HG03469 (cell line): ENCODE data around the gene UNC80.

Experiments
- ATAC-seq: cut with Tn5 transposase; IDR thresholded peaks from one replicate; pipeline ENCODE4 v1.9.1; 2021; ENCODE audit warnings: mild to moderate bottlenecking, moderate library complexity, moderate number of reproducible peaks; ENCODE audit not compliant: unreplicated experiment

UNC80 gene

GRCh38 chr2:209960676-209961630, 189.3 kb downstream of the UNC80 start:
- ATAC-seq: peak; percentile 91

DNA sequence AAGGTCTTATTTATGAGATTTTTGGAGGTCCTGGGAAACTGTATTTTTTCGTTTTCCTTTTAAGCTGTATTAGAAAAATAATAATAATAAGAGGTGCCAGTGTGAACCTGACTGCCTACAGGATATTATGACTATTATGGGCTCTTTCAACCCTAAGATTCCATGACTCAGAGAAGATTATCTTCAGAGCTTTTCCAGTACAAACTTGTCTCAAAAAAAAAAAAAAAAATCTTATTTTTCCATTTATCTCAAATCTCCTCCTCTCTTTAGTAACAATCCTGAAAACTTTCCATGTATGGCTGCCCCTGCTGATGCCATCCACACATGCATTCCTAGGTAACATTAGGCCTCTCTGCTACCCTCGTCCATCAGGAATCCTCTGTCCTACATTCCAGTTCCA, 194.1 kb downstream of the UNC80 start:
- no peak for ATAC-seq

GRCh38 chr2:209969692-209970091, 198.1 kb downstream of the UNC80 start:
- ATAC-seq: no peak

DNA sequence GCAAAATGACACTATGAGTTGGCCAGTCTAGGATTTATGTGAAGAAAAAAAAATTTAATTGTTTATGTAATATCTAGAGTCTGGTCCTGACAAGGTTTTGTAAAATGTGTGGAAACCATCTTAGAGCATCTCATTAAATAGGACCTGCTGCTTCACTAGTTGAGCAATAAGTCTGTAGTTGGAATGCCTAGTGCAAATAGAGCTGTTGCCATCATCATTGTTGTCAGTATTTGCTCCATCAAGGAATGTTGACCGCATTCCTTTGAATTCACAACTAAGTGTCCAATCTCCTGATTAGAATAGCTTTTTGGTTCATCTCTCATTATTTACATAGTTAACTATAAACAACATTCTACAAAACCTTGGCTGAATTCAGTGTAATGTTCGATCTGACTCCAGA, 198.6 kb downstream of the UNC80 start:
- no peak for ATAC-seq

GRCh38 chr2:209970711-209971110, 199.1 kb downstream of the UNC80 start:
- no peak for ATAC-seq

DNA sequence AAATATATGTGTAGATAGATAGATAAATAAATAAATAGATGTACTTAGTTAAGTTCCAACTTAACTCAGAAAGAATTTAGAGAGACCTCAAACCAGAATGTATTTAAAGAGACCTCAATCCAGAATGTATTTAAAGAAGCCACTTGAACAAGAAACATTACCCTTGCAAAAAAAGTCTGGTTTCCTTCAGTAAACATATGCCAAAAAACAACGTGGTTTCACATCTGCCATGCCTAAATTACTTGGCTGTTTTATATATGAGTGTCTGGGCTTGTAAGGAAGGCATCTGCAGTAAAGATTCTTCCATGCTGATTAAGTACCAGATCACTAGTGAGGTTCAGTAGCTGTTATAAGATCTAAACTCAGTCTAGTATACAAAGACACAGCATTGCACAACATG, 201.7 kb downstream of the UNC80 start:
- ATAC-seq: no peak

DNA sequence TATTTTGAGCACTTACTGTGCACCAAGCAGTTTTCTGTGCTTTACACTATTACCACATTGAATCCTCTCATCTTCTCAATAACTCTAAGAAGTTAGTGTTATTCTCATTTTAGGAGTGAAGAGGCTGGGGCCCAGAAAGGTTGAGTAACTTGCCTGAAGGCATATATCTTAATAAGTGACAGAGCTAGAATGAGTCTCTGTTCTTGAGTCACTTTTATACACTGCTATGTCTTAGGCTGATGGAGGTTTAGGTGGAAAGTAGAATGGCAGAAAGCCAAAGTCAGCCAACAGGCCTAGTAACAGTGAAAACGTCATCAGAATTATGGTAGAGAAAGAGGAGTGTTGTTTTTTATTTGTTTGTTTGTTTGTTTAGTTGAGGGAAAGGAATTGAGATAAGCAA, 202.9 kb downstream of the UNC80 start:
- no peak for ATAC-seq

- peak; percentile 67 for ATAC-seq
These were observed 205.2 kb downstream of the UNC80 start for GRCh38 chr2:209976698-209977385.

- ATAC-seq: peak; percentile 36
These were observed 206.0 kb downstream of the UNC80 start for GRCh38 chr2:209977386-209978239.

DNA sequence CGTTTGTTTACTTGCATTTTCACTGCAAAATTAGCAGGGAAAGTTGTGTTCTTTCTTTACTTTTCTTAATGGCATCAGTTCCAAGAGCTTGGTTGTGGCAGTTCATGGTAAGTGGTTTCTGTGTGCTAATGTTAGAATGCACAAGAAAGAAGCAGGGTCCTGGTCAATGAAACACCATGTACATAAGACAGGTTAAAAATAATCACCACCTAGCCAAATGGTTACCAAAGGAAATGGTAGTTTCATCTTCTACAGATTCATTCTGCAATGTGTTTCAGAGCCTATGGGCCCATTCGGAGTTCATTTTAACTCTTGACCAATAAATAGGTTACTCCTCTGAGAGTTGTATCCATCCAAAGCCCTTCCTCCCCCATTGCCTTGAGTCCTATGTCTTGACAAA, 212.7 kb downstream of the UNC80 start:
- no peak for ATAC-seq

DNA sequence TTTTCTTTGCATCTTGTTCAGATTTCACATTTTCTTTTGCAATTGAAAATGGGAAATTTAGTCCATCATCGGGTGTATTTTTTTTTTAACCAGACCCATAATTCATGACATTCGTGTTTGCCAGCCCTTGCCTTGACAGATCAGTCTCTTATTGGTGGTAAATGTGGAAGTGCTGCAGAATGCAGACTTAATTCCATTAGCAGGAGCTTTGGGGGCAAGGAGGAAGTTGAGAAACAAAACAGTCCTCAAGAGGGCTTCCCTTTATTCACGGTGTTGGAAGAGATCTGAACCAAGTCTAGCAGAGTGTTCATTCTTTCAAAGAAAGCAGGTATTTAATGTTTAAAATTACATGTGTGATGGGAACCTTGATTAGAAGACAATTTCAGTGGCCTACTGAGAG, 214.2 kb downstream of the UNC80 start:
- ATAC-seq: no peak

GRCh38 chr2:209986415-209986814, 214.8 kb downstream of the UNC80 start:
- ATAC-seq: no peak

DNA sequence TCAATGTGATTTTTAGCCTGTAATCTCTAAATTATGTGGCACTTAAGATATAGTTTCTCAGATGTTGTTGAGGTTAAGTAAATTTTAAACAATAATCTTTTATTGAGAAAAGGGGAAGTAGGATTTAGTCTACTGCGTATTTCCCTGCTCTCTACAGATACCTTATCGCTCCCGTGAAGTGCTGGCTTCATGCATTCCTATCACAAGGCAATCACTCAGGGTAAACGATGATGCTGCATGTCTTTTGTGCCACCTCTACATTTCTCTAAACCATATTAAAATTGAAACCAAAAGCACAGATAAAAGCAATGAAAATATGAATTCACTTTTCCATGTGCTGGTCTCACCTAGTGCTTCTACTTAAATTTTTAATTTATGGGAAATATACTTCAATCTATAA, 216.4 kb downstream of the UNC80 start:
- no peak for ATAC-seq

GRCh38 chr2:209990838-209991237, 219.2 kb downstream of the UNC80 start:
- no peak for ATAC-seq

GRCh38 chr2:209993968-209994367, 222.3 kb downstream of the UNC80 start:
- ATAC-seq: no peak

DNA sequence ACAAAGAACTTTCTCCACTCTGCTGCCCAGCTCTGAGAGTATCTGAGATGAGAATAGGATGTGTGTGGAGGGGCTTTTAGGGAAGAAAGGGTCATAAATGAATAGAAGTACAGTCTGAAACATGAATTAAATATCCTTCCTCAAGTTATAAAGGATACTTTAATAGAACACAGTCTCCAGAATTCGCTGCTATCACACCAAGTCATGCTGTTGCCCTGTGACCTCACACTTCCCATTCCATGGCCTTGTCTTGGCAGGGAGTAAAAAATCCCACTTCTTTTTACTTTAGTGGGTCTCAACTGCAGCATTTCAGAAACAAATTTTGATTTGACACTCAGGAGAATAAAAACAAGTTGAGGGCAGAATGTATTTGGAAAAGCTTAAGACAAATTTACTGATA, 227.0 kb downstream of the UNC80 start:
- no peak for ATAC-seq

DNA sequence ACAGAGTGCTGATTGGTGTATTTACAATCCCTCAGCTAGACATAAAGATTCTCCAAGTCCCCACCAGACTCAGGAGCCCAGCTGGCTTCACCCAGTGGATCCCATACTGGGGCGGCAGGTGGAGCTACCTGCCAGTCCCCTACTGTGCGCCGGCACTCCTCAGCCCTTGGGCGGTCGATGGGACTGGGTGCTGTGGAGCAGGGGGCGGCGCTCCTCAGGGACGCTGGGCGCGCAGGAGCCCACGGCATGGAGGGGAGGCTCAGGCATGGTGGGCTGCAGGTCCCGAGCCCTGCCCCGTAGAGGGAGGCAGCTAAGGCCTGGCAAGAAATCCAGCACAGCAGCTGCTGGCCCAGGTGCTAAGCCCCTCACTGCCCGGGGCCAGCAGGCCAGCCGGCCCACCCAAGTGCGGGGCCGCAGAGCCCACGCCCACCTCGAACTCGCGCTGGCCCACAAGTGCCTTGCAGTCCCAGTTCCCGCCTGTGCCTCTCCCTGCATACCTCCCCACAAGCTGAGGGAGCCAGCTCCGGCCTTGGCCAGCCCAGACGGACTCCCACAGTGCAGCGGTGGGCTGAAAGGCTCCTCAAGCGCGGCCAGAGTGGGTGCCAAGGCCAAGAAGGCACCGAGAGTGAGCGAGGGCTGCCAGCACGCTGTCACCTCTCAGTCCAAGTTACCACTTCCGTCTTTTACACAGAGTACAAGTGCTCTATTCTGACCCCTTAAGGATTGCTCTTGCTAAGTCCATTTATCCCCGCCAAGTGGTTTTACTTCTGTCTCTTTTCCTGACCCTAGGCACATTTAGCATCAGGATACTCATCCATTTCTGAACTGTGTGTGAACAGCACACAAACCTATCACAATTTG, 229.1 kb downstream of the UNC80 start:
- no peak for ATAC-seq

DNA sequence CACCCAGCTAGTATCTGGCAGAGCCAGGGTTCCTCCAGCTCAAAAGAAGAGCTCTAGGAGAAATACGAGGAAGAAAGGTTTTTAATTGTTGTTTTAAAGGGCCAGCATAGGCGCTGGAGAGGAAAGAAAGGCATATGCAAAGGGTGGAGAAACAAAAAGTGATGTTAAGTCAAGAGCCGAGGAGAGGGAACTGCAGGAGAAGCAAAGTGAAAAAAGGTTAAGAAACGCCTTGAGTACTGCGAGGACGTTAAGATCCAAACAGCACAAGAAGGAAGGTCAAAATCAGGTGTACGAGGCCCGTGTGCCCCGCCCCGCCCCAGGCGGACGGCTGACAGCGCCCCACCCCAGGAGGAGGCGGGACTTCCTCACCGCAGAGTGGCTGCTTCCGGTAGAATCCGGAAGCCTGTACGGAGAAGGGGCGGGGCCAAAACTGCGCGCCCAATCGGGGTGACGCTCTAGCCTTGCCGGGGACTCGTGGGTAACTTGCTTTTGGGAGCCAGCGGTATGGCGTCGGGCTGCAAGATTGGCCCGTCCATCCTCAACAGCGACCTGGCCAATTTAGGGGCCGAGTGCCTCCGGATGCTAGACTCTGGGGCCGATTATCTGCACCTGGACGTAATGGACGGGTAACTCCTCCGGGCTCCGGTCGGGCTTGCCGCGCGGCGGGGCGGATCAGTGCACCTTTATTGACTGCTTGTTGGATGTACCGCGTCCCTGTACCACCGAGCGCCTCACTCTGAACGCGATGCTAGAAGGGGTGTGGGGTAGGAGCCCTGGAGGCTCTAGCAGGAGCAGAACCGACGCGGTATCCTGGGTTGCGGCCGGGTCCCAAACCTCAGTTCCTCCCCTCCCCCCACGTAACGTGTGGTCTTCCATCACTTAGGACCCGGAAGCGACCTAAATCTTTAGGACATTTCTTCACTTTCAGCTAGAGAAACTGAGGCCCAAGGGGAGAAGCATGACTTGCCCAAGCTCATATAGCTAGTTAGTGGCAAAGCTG, 230.8 kb downstream of the UNC80 start, which contains the start of gene RPE:
TSS of gene RPE (plus strand) at position 481 of the 1,000 bp plus-strand sequence. CDS start at position 505, 24 bp downstream.
- ATAC-seq: peak; percentile 97

GRCh38 chr2:210003359-210003758, 231.7 kb downstream of the UNC80 start:
- ATAC-seq: no peak
